Tongue (tissue), 2 donors: ENCODE data around the gene PTK7. TPM values are rescaled to one million over a fixed set of nuclear protein-coding genes. Genes with fewer than 3 reads are reported as not detected.

Experiments
- DNase-seq: peaks from one replicate; pipeline ENCODE4 v3.0.0-alpha.2; 2015
- total RNA-seq: library from RNA; depleted of rRNA; stranded (reverse); fragments of >200 nt; gene quantifications from one replicate; pipeline ENCODE4 v1.2.3, GENCODE V29; 2014

Gene PTK7
- total RNA-seq, 1 donor from 2014 or later, result 67.8 TPM

DNA sequence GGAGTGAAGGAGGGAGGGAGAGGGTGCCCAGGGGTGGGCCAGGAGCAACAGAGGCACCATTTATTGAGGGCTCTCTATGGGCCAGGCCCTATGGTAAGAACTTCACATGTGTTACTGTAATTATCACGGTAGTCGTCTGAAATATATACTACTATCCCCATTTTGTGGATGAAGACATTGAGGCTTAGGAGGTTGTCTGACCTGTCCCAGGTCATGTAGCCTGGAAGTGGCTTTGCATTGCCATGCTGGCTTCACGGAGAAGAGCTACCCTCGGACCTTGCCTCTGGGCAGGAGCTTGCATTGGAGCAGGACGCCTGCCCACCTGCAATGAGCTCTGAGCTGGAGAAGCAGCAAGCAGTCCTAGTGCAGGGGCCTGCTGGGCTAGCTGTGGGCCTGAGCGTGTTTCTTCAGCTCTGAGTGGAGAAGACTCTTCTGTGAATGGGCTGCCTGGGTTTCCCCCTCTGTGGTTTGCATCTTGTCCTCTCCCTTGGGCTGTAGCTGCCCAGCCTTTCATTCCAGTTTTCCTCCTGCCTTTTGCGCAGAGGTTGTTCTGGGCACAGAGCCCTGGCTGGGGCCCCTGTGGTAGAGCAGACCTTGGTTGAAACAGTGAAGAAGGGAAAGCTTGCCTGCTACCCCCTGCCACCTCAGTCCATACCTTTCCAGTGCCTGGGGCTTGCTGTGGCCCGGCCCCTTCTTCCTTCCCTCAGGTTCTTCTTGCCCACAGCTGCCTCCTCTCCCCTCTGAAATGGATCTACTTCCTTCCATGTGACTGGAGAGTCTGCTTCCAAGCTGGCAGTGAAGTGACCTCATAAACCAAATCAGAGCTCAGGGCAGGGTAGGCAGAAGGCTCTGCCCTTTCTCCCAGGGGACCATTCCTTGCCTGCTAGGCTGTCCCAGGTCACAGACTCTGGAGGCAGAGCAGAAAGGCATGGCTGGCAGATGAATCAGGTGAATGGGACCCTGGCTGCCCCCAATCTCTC is 70.9 kb downstream of the PTK7 start:
- DNase-seq, result no peak

- no peak for DNase-seq
Observed at GRCh38 chr6:43147691-43148477, 71.8 kb downstream of the PTK7 start.

GRCh38 chr6:43149265-43149664 is 73.2 kb downstream of the PTK7 start:
- no peak for DNase-seq

DNA sequence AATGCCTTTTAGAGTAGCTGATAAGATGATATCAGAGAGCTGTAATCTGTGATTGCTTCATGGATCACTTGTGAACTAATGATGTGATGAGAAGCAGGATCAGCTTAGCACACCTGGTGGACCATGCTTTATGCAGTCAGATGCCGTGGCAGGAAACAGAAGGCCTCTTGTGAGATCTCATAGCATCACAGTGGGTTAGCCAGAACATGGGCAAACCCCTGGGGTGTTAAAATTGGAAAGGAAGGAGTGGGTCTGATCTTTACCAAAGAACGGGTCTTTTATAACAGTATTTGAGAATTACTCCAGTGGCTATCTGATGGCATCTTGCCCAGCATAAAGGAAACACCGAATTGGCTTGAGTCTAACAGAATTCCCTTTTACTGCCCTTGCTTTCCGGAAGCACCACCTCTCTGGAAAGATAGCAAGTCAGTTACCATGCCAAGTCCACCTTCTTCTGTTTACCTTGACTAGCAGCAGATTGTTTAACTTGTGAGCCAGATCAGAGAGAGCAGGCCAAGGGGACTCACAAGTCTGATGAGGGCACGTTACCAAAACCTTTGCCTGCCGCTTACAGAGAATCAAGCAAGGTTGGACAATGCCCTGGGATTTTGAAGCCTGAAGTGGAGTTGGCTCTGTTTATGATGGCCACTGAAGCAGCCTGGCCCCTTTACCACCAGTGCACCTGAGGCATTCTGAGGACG is 74.1 kb downstream of the PTK7 start:
- DNase-seq, result no peak

DNA sequence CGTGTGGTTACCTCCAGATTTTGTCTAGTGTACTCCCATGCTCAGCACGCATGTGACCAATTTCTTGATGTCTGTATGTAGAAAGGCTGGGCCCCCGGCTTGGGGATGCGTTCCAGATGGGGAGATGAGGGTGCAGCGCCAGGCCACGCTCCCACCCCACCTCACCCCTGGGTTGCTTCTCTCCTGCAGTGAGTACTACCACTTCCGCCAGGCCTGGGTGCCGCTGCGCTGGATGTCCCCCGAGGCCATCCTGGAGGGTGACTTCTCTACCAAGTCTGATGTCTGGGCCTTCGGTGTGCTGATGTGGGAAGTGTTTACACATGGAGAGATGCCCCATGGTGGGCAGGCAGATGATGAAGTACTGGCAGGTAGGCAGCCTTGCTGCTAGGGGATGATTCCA is 83.5 kb downstream of the PTK7 start:
- DNase-seq, result no peak

DNA sequence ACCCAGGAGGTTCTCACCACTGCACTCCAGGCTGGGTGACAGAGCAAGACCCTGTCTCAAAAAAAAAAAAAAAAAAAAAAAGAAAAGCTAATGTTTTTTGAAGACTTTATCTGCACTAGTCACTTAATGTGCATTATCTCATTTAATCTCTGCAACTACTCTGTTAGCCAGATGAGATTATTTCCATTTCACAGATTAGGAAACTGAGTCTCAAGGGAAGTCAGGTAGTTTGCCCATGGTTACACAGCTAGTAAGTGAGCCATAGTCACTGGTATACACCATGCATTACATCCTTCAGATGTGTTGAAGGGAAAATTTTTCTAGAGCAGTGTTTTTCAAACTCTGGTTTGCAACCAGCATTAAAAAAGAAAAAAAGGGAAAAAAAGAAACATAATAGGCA is 87.8 kb downstream of the PTK7 start:
- DNase-seq, result no peak

DNA sequence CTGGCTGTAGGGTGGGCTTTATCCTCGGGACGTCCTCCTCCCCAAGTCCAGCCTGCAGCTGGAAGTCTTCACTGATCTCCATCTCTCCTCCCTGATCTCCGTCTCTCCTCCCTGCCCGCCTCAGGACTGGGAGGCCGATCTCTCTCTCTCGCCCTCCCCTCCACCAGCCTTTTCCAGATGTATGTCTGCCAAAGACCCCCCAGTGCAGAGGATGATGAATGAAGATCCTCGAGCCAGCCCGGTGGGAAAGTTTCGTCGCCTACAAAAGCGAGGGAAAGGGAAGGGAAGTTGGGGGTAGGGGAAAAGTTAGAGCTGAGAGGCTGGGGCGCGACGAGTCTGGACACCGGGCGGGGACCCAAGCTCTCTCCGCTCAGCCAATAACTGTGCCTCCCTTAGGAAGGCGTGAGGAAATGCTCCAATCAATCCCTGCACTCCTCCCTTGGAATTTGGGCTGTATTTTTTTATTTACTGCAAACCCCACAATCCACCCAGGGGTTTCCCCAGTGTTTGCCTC is 94.4 kb downstream of the PTK7 start:
- peak; percentile 95 for DNase-seq

- DNase-seq, result peak; percentile 100
Observed at GRCh38 chr6:43170931-43171706, 95.0 kb downstream of the PTK7 start, which contains the start of gene SRF. TSS of gene SRF (plus strand) at chr6:43171269. CDS start at chr6:43171657, 388 bp downstream.

DNA sequence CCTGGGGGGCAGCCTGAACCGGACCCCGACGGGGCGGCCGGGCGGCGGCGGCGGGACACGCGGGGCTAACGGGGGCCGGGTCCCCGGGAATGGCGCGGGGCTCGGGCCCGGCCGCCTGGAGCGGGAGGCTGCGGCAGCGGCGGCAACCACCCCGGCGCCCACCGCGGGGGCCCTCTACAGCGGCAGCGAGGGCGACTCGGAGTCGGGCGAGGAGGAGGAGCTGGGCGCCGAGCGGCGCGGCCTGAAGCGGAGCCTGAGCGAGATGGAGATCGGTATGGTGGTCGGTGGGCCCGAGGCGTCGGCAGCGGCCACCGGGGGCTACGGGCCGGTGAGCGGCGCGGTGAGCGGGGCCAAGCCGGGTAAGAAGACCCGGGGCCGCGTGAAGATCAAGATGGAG is 95.6 kb downstream of the PTK7 start:
- no peak for DNase-seq

DNA sequence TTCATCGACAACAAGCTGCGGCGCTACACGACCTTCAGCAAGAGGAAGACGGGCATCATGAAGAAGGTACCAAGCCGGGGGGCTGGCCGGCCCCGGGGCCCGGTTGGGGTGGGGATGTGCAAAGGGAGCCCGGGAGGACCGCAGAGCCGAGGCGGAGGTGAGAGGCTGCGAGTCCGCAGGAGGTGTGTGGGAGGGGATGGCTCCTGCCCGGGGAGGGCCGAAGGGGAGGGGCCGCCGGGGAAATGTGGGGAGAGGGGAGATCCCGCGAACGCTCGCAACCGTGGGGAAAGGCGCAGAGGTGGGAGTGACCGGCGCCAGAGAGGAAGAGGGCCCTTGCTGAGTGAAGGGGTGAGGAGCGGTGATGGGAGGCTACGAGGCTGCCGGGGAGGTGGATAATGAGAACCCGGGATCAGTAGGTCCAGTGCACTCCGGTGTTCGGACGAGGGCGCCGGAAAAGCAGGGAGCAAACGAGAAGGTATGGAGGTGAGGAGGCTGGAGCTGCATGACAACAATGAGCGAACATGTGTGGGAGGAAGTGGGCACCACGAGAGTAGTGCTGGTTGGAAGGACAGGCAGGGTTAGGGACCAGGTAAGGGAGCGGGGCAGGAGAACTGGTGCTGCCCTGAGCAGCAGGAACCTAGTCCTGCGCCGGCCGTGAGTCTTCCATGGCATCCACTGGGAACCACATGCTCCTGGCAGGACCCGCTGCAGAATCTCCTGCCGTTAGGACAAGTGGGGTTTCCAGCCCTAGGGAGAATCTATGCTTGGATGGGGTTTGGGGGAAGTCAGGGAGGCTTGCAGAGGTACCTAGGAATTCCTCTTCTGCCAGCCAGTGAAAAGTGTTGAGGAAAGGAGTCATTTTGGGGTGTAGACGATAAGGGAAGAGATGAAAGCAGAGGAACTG is 96.2 kb downstream of the PTK7 start:
- DNase-seq, result peak; percentile 63

GRCh38 chr6:43173591-43174262 is 97.6 kb downstream of the PTK7 start:
- peak; percentile 33 for DNase-seq

GRCh38 chr6:43174263-43175112 is 98.4 kb downstream of the PTK7 start:
- DNase-seq, result peak; percentile 99

DNA sequence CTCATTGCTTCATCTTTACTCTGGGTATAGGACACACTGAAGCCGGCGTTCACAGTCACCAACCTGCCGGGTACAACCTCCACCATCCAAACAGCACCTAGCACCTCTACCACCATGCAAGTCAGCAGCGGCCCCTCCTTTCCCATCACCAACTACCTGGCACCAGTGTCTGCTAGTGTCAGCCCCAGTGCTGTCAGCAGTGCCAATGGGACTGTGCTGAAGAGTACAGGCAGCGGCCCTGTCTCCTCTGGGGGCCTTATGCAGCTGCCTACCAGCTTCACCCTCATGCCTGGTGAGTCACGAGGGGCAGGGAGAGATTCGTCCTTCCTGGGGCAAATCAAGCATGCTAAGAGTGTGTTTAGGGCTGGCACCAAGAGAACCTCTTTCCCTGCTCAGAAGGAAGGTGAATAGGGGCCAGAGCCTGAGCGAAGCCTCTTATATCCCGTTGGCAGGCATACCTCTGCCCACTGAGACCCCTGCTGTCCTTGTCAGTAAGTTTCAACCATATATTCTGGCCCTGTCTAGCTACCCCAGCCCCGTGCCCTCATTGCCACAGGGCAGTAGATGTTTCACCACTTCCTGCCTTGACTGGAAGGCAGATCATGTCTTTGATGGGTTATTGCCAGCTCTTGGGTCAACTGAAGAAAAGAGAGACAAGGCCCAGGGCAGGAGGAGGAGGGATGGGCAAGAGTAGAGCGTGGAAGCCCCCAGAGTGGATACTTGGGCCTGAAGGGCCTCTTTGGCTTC is 99.7 kb downstream of the PTK7 start:
- no peak for DNase-seq

GRCh38 chr6:43176423-43176786 is 100.3 kb downstream of the PTK7 start:
- no peak for DNase-seq

- DNase-seq, result no peak
Observed at GRCh38 chr6:43178150-43178549, 102.0 kb downstream of the PTK7 start.

DNA sequence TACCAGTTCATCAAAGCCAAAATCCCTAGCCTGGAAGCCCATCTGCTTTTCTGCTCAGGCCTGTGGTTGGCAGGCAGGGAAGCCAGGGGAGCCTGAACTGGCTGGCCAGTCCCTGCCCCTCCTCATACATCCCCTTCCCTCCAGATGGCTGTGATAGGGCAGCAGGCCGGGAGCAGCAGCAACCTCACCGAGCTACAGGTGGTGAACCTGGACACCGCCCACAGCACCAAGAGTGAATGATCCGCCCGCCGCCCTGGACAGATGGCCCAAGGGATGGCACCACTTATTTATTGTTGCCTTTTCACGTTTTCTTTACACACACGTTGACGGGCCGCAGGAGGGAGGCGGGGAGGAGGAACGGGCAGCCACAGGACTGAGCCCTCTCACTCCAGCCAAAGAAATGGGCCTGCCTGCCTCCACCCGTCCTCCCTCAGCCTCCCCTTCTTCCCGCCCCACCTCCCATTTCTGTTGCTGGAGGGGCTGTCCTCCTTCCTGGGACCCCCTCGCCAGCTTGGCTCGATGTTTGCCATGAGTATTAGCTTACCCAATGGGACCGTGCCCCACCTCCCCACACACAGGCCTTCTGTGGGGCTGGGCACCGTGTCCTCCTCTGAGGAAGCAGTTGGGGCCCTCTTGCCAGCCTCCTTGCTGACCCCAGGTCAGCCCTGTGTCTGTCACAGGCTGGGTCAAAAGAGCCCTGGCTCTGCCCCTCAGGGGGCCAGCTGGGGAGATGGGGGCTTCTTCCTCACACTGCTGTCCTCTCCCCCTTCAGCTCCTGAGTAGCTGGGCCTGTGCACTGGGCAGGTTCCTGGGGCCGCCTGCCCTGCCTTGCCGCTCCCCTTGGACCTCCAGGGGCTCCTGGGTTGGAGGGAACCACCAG is 103.1 kb downstream of the PTK7 start:
- no peak for DNase-seq

- DNase-seq, result no peak
Observed at GRCh38 chr6:43180058-43180457, 103.9 kb downstream of the PTK7 start.
